C4-2B (cell line): ENCODE data around the gene NOP14.

Source experiments
- ZFX ChIP-seq: fragments of 450-650 bp; IDR thresholded peaks from 2 replicates; pipeline ENCODE4 v1.6.1; 2017
- TF ChIP-seq, protein P1 (sequence below): fragments of 450-650 bp; conservative IDR thresholded peaks from 2 replicates; pipeline ENCODE4 v1.5.1; 2017; ENCODE audit warnings: mild to moderate bottlenecking

DNA sequence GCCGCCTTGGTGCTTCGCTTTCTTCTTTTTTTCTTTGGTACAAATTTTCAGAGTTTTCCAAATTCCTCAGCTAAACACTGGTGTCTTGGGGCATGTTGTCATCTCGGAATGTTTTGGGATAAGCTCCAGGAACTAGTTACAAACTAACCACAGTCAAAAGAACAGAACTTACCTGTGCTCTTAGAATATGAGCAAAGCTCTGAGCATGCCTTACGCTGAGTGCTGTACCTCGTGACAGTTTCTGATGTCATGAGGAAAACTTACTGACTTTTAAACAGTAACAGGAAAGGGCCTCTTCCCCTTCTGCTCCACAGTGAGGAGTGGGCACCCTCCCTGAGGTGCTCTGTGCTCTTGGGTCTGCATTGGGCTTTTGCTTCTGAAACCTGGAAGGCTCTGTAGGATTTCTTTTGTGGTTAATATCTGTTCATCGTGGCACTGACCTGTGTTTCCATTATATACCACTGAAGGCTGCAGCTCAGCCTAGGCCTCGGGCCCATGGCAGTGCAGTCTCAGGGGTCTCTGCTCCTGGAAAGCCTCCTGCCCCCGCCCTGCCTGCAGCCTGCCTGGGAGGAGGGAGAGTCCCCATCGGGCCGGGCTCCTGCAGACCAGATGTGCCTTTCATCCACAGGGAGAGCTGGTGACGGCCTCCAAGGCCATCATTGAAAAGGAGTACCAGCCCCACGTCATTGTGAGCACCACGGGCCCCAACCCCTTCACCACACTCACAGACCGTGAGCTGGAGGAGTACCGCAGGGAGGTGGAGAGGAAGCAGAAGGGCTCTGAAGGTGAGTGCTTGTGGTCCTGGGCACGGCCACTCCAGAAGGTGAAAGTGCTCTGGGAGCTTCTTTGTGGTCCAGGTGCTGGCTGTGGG lies 48.7 kb downstream of the NOP14 start:
- TF ChIP-seq, protein P1, sequence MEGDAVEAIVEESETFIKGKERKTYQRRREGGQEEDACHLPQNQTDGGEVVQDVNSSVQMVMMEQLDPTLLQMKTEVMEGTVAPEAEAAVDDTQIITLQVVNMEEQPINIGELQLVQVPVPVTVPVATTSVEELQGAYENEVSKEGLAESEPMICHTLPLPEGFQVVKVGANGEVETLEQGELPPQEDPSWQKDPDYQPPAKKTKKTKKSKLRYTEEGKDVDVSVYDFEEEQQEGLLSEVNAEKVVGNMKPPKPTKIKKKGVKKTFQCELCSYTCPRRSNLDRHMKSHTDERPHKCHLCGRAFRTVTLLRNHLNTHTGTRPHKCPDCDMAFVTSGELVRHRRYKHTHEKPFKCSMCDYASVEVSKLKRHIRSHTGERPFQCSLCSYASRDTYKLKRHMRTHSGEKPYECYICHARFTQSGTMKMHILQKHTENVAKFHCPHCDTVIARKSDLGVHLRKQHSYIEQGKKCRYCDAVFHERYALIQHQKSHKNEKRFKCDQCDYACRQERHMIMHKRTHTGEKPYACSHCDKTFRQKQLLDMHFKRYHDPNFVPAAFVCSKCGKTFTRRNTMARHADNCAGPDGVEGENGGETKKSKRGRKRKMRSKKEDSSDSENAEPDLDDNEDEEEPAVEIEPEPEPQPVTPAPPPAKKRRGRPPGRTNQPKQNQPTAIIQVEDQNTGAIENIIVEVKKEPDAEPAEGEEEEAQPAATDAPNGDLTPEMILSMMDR = no peak
- no peak for TF ChIP-seq ZFX
